Omental fat pad (tissue), 4 donors: Measurements from ENCODE around the gene MPRIP. TPM values are rescaled to one million over a fixed set of nuclear protein-coding genes. Genes with fewer than 3 reads are reported as not detected.

Source experiments
- ATAC-seq: fragments of 150-250 bp; one replicate; pipeline ENCODE4 v1.9.1; 2016; ENCODE audit warnings: mild to moderate bottlenecking, moderate library complexity; ENCODE audit not compliant: low FRiP score
- DNase-seq: peaks from one replicate; pipeline ENCODE4 v3.0.0-alpha.2; 2019; ENCODE audit warnings: low spot score
- CTCF ChIP-seq, 3 donors: fragments of 450-650 bp; IDR thresholded peaks; one replicate each; pipeline ENCODE4 v1.5.1; 2016 to 2017; ENCODE audit warnings: antibody characterized with exemption in 3 of 3, mild to moderate bottlenecking in 3 of 3, moderate library complexity in 2 of 3
- total RNA-seq, 4 donors: library from RNA; depleted of rRNA; stranded (reverse); fragments of >200 nt; gene quantifications; one replicate each; pipeline ENCODE4 v1.1.0, GENCODE V29; 2016

MPRIP gene
- total RNA-seq, 4 donors from 2014 or later: 68.6 to 196 (median 125) TPM

GRCh38 chr17:17171186-17171585 lies 128.9 kb downstream of the MPRIP start:
- ATAC-seq (no peak), DNase-seq (no peak)
- TF ChIP-seq CTCF (IDR thresholded peaks at IDR 0.05): no peak

- ATAC-seq (no peak), DNase-seq (no peak)
- TF ChIP-seq CTCF (IDR thresholded peaks at IDR 0.05): no peak
These were observed 130.0 kb downstream of the MPRIP start for GRCh38 chr17:17172001-17172939.

- no peak for DNase-seq
- ATAC-seq: no peak
- TF ChIP-seq CTCF (IDR thresholded peaks at IDR 0.05): no peak
These were observed 130.7 kb downstream of the MPRIP start for GRCh38 chr17:17172990-17173389.

GRCh38 chr17:17173921-17174320 lies 131.7 kb downstream of the MPRIP start:
- ATAC-seq (no peak), DNase-seq (no peak)
- TF ChIP-seq CTCF (IDR thresholded peaks at IDR 0.05): no peak

GRCh38 chr17:17175340-17175739 lies 133.1 kb downstream of the MPRIP start:
- no peak for TF ChIP-seq CTCF (IDR thresholded peaks at IDR 0.05)
- no peak for ATAC-seq
- no peak for DNase-seq

- DNase-seq (no peak), ATAC-seq (no peak)
- no peak for TF ChIP-seq CTCF (IDR thresholded peaks at IDR 0.05)
These were observed 133.7 kb downstream of the MPRIP start for GRCh38 chr17:17175917-17176316.

- TF ChIP-seq CTCF (IDR thresholded peaks at IDR 0.05): no peak
- ATAC-seq (no peak), DNase-seq (no peak)
These were observed 134.1 kb downstream of the MPRIP start for GRCh38 chr17:17176341-17176740.
